Stimulated activated naive CD4-positive, alpha-beta T cell (primary cell): ENCODE measurements around the gene PNLDC1.
"Not testable (repeated sequence)": the region's sequence is repeated elsewhere in the genome, so short reads cannot be mapped to it uniquely, and the experiment has no call there.

Experiments
- DNase-seq, 6 experiments: peaks; one replicate each; lab custom pipeline; 2025; lab: John Stamatoyannopoulos, UW

PNLDC1 gene

DNA sequence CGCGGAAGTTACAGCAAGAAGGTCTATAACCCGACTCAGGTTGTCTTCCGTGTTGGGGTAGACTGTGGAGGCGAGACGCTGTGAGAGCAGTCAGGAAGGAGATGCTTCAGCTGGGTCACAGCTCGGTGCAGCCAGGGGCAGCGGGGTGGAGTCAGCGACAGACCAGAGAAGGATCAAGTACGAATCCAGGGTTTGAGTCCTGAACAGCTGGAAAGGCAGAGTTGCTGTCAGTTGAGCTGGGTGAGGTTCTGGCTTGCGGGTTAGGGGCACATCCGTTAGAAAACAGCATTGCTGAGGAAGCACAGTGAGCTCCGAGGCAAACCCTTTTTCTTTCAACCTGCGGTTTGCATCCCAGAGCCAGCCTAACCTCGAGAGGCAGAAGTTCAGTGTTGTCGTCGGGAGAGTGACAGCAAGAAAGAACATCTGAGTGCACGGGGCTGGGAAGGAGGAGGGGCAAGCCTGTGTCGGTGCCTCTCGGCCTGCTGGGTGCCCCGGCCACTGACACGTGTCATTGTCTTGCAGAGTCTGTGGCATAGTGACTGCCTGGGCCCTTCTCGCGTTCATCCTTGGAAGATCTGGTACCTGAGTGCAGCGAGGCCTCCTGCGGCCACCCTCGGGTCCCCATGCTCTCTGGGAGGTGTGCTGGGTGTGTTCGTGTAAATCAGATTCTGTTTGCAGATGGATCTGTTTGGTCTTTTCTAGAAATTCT is 20.0 kb downstream of the PNLDC1 start:
- DNase-seq: peak in 5 of 6 experiments; percentile 28 to 70 (median 51)

- DNase-seq: no peak
Measured at GRCh38 chr6:159821122-159821521, 21.0 kb downstream of the PNLDC1 start.

DNA sequence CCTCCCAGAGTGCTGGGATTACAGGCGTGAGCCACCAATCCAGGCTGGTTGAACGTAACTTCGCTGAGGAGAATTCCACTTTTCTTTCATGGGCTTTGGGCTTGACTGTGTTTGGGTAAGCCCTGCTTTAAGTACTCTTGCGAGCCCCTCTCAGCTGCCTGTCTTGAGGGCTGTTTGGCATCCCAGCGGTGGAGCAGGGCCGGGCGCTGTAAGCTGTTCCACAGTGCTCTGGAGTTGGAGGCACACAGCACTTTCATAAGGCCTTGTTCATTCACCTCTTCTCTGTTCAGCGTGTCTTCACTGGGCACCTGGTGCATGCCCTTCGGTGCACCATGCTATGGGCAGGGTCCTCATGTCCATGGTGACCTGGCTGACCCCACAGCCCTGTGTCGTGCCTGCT is 21.6 kb downstream of the PNLDC1 start:
- no peak for DNase-seq

- DNase-seq: no peak
Measured at GRCh38 chr6:159823953-159824352, 23.9 kb downstream of the PNLDC1 start.

DNA sequence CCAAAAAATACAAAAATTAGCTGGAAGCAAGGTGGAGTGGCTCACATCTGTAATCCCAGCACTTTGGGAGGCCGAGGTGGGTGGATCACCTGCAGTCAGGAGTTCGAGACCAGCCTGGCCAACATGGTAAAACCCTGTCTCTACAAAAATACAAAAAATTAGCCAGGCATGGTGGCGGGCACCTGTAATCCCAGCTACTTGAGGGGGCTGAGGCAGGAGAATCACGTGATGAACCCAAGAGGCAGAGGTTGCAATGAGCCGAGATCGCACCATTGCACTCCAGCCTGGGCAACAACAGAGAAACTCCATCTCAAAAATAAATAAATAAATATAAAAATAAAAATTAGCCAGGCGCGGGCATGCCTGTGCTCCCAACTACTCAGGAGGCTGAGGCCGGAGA is 24.6 kb downstream of the PNLDC1 start:
- not testable (repeated sequence) for DNase-seq

DNA sequence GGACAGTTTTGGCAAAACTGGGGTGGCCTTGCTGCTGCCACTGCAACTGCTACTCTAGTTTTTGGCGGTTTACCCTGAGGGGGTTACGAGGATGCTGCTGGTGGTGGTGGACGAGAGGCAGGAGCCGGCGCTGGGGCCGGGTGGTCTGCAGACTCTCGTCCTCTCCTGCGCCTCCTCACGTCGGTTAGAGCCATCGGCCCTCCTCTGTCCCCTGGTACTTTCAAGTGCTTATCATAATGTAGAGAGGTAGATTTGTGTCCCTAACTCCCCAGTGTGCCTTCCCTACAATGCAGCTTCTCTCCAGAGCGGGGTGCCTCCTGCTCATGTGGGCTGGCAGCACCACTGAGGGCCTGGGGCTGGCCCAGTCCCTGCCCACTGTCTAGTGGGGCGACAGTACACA is 25.9 kb downstream of the PNLDC1 start:
- DNase-seq: no peak

DNA sequence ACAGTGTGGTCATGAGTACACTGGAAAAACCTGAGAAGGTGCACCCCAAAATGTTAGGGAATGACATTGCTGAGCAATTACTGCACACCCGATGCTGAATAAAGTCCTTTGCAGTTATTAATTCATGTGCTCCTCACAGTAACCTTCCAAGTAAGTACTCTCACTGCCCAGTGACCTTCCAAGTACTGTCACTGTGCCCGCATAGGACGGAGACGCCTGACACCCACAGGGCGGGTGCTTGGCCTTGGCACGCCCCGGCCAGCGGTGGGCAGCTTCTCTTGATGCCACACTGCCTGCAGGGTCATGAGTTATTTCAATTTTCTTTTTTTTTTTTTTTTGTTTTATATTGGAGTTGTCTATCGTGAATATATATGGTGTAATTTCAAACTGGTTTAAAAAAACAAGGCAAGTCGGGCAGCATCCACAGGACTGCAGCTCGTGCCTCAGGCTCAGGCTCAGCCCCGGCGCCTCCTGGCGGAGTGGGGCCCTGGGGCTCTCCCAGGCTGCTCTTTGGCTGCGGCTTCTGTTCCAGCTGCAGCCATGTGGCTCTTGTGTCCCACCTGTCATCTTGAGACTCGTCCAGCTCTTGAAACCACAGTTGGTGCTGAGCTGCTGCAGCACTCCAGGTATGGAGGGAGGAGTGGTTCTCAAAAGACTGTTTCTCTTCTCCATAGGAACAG is 27.0 kb downstream of the PNLDC1 start:
- no peak for DNase-seq

DNA sequence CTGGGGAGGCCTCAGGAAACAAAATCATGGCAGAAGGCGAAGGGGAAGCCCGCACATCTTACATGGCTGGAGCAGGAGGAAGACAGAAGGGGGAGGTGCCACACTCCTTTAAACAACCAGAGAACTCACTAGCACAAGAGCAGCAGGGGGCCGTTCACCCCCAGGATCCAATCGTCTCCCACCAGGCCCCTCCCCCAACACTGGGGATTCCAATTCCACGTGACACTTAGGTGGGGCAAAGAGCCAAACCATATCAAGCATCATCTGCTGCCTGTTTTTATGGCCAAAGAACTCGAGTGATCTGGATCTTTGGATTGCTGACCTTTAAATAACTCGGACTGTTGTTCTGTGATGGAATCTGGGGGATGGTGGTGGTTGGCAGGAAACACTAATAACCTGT is 28.0 kb downstream of the PNLDC1 start:
- DNase-seq: no peak

DNA sequence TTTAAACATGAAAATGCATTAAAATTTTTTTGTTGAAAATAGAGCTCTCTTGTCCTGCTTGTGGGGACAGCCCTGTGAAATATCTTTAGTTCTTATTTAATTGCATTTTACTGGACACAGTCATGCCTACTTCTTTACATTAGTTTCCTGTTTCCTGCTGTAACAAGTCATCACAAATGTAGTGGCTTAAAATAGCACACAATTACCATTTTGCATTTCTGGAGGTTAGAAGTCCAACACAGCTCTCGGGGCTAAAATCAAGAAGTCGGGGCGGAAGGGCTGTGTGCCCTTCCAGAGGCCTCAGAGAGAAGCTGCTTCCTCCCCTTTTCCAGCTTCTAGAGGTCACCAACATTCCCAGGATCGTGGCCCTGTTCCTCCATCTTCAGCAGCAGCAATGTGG is 29.4 kb downstream of the PNLDC1 start:
- DNase-seq: no peak

GRCh38 chr6:159830501-159831372 is 30.7 kb downstream of the PNLDC1 start:
- DNase-seq: no peak

DNA sequence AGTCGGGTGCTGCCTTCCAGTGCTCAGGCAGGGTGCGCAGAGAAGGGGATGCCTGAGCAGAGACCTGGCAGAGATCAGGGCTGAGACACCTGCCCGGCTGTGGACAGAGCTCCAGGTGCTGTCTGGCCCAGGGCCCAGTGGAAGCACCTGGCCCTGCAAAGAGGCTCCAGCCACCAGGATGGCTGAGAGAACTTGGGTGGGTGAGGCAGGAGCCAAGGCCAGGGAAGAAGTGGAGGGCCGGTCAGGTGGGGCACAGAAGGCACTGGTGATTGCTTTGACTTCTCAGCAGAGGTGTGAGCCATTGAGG is 31.2 kb downstream of the PNLDC1 start:
- no peak for DNase-seq

DNA sequence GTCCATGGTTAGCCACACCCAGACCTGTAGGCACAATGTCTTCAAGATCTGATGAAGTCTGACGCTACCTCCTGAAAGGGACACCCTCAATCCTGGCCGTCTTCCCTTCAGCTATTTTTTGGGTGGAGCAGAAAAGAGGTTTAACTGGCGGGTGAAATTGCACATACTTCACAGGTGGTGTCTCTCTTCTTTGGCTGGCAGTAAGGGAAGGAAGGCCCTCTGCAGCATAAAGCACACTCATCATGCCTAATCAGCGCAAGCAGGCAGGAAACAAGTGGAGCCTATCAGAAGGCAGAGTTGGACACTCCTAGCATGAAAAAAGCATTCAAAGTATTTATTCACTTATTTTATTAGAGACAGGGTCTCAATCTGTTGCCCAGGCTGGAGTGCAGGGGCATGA is 32.9 kb downstream of the PNLDC1 start:
- DNase-seq: peak in 1 of 6 experiments; percentile 26

- DNase-seq: no peak
Measured at GRCh38 chr6:159833556-159833955, 33.5 kb downstream of the PNLDC1 start.

GRCh38 chr6:159833997-159834603 is 34.0 kb downstream of the PNLDC1 start:
- peak in 3 of 6 experiments; percentile 6 to 31 (median 15) for DNase-seq

DNA sequence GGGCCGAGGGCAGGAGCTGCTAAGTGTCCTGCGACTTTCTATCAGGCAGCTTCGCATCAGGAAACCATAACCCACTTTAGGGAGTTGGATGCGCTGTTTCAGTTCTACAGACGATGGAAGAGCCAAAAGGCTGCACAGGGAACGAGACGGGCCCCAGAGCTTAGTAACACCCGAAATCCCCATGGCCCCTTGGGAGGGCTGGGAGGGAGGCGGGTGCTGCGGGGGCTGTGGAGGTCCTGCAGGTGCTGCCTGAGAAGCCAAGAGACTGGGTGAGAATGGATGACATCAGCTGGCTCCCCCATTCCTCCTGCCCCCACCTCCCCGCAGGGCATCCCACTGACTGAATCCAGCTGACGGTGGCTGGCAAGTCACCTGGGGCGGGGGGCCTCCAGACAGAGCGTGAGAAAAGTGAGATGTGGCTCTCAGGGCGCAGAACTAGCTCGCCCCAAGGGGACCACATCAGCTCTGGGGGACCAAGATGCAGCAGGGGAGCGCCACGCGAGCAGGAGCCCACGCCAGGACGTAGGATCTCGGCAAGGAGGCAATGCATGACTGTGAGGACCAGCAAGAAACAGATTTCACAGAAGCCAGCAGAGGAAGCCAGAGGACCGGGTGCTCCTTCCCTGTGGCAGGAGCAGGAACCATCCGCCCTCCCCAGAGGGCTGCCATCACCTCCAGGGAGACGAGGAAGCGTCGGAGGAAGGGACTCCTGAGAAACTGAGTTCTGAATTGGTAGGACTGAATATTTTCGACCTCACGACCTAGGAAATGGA is 36.8 kb downstream of the PNLDC1 start:
- no peak for DNase-seq

DNA sequence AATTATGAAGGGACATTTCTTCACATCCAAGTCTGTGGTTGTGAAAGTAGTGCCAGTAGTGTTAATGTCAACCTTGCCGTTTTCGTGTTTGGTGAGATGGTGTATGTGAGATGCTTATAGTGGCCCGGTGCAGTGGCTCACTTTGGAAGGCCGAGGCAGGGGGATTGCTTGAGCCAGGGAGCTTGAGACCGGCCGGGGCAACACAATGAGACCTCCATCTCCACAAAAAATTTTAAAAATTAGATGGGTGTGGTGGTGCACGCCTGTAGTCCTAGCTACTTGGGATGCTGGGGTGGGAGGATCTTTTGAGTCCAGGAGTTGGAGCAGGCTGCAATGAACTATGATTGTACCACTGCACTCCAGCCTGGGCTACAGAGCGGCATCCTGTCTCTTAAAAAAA is 37.4 kb downstream of the PNLDC1 start:
- no peak for DNase-seq

DNA sequence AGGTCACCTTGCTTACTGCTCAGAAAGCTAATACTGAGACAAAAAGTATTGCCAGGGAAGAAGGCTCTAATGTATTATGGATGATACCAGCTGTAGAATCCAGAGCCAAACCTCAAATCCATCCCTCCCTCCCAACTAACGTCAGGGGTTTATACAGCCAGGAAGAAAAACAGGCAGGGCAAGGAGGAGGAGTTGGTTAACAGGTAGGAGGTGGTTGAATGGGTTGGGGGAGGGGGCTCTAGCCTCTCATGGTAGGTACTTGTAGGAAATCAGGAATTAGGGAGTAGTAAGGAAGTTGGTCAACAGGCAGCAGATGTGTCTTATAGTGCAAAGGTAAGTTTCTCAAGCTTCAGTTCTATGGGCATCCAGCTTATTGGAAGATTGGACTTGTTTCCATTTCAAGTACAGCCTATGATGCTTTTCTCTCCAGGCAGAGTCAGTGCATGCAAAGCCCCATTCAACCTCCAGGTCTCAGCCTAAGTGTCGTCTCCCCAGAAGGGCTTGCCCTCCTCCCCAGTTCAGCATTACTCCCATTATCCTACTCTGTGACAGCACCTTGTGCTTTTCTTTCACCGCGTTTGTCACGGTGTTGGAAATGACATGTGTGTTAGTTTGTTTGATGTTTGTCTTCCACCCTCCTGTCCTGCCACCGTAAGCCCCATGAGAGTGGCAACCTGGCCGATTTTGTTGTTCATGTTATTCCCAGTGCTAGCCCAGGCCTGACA is 38.1 kb downstream of the PNLDC1 start:
- no peak for DNase-seq

DNA sequence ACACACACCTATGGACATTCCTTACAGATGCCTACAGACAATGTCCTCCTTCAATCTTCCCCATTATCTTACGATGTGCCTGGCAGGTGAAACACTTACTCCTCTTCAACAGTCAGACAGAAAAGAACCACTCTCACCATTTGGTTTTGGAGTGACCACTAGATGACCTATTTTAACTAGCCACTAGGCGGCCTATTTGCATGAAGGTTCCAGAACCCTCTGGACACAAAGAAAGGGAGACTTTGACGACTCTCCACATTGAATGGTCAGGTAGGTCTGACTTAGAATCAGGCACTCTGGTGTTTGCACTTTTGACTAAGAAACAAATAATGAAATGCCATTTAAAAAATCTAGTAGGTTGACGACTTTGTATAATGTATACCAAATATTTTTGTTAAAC is 42.0 kb downstream of the PNLDC1 start:
- no peak for DNase-seq

- no peak for DNase-seq
Measured at GRCh38 chr6:159844737-159845645, 44.9 kb downstream of the PNLDC1 start.

DNA sequence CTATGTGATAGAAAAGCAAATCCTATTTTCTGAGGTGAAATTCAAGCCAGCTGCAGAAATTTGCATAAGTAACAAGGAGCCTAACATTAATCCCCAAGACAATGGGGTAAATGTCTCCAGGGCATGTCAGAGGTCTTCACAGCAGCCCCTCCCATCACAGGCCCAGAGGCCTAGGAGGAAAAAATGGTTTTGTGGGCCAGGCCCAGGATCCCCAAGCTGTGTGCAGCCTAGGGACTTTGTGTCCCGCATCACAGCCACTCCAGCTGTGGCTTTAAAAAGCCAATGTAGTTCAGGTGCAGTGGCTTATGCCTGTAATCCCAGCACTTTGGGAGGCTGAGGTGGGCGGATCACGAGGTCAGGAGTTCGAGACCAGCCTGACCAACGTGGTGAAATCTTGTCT is 48.5 kb downstream of the PNLDC1 start:
- not testable (repeated sequence) for DNase-seq
